Measurements from ENCODE around the gene HES5. TPM values are rescaled to one million over a fixed set of nuclear protein-coding genes. Genes with fewer than 3 reads are reported as not detected.

HES5 gene
- total RNA-seq, 1 experiment from 2014 or later = not detected

- Mint-ChIP-seq H3K4me1 (ENCODE audit: low read depth, unreplicated experiment) (no peaks in the 10 kb centered on the region), H3K9me3 (ENCODE audit: low read depth, unreplicated experiment) (no peaks in the 10 kb centered on the region), H3K36me3 (ENCODE audit: insufficient read depth, unreplicated experiment) (peaks cover 27% of the 10 kb centered on the region), H3K4me3 (ENCODE audit: low read depth, unreplicated experiment) (no peak overlapping the region), H3K27me3 (ENCODE audit: unreplicated experiment) (no peaks in the 10 kb centered on the region), H3K27ac (ENCODE audit: unreplicated experiment) (no peak overlapping the region)
- CTCF ChIA-PET = no interaction called here
- DNase-seq = no peak
- no peak for TF ChIP-seq CTCF (IDR thresholded peaks at IDR 0.05; ENCODE audit: unreplicated experiment)
- intact Hi-C loops (cut with micrococcal nuclease; ENCODE audit: unreplicated experiment) = no loop called here
- no TSS peak for BruUV-seq (replicated peaks)
These were observed 14.9 kb downstream of the HES5 start for GRCh38 chr1:2514863-2515762.

GRCh38 chr1:2513939-2514652 lies 16.0 kb downstream of the HES5 start:
- BruUV-seq (replicated peaks) = no TSS peak
- Mint-ChIP-seq H3K9me3 (ENCODE audit: low read depth, unreplicated experiment) (no peaks in the 10 kb centered on the region), H3K27ac (ENCODE audit: unreplicated experiment) (no peak overlapping the region), H3K36me3 (ENCODE audit: insufficient read depth, unreplicated experiment) (peaks cover 26% of the 10 kb centered on the region), H3K4me3 (ENCODE audit: low read depth, unreplicated experiment) (no peak overlapping the region), H3K4me1 (ENCODE audit: low read depth, unreplicated experiment) (no peaks in the 10 kb centered on the region), H3K27me3 (ENCODE audit: unreplicated experiment) (no peaks in the 10 kb centered on the region)
- intact Hi-C loops (cut with micrococcal nuclease; ENCODE audit: unreplicated experiment) = no loop called here
- no peak for TF ChIP-seq CTCF (IDR thresholded peaks at IDR 0.05; ENCODE audit: unreplicated experiment)
- CTCF ChIA-PET = no interaction called here
- no peak for DNase-seq

- no peaks in the 10 kb centered on the region for H3K9me3 Mint-ChIP-seq (ENCODE audit: low read depth, unreplicated experiment)
- peaks cover 14% of the 10 kb centered on the region for H3K36me3 Mint-ChIP-seq (ENCODE audit: insufficient read depth, unreplicated experiment)
- CTCF ChIA-PET = no interaction called here
- DNase-seq = no peak
- no peak for TF ChIP-seq CTCF (IDR thresholded peaks at IDR 0.05; ENCODE audit: unreplicated experiment)
- H3K4me1 Mint-ChIP-seq (ENCODE audit: low read depth, unreplicated experiment) = no peaks in the 10 kb centered on the region
- no peaks in the 10 kb centered on the region for H3K27me3 Mint-ChIP-seq (ENCODE audit: unreplicated experiment)
- no TSS peak for BruUV-seq (replicated peaks)
- H3K4me3 Mint-ChIP-seq (ENCODE audit: low read depth, unreplicated experiment) = no peak overlapping the region
- H3K27ac Mint-ChIP-seq (ENCODE audit: unreplicated experiment) = no peak overlapping the region
- intact Hi-C loops (cut with micrococcal nuclease; ENCODE audit: unreplicated experiment) = no loop called here
These were observed 17.1 kb downstream of the HES5 start for GRCh38 chr1:2512862-2513421.

- no peak for DNase-seq
- Mint-ChIP-seq H3K4me3 (ENCODE audit: low read depth, unreplicated experiment) (no peak overlapping the region), H3K36me3 (ENCODE audit: insufficient read depth, unreplicated experiment) (peaks cover 7% of the 10 kb centered on the region), H3K4me1 (ENCODE audit: low read depth, unreplicated experiment) (no peaks in the 10 kb centered on the region), H3K9me3 (ENCODE audit: low read depth, unreplicated experiment) (no peaks in the 10 kb centered on the region), H3K27me3 (ENCODE audit: unreplicated experiment) (no peaks in the 10 kb centered on the region), H3K27ac (ENCODE audit: unreplicated experiment) (no peak overlapping the region)
- no peak for TF ChIP-seq CTCF (IDR thresholded peaks at IDR 0.05; ENCODE audit: unreplicated experiment)
- intact Hi-C loops (cut with micrococcal nuclease; ENCODE audit: unreplicated experiment) = no loop called here
- CTCF ChIA-PET = no interaction called here
- BruUV-seq (replicated peaks) = no TSS peak
These were observed 19.5 kb downstream of the HES5 start for GRCh38 chr1:2510366-2511155.

Measured in Calu3 (cell line).